HL-60/S4 treated with retinoic acid at 250 ng/mL for 4 days and 3 days (cell line): ENCODE data around the gene KCNH1.

Source experiments
- in situ Hi-C: fragments of 300-500 bp; cut with MboI; formaldehyde crosslinking; loops from 2 replicates; pipeline ENCODE4 v1.7.0; 2022; ENCODE audit warnings: low sequenced_read_pairs

Gene KCNH1

GRCh38 chr1:211133836-211134669 lies at the start of gene KCNH1:
Gene KCNH1 (minus strand): TSS chr1:211134148. CDS start chr1:211133945, 203 bp downstream.
- in situ Hi-C loops = no loop called here

- in situ Hi-C loops = no loop called here
These were observed 48.8 kb upstream of the KCNH1 start for GRCh38 chr1:211182746-211183145.

GRCh38 chr1:211174375-211174774 lies 40.4 kb upstream of the KCNH1 start:
- in situ Hi-C loops = no loop called here

- in situ Hi-C loops = no loop called here
These were observed 38.7 kb upstream of the KCNH1 start for GRCh38 chr1:211172657-211173056.

- in situ Hi-C loops = no loop called here
These were observed 35.4 kb upstream of the KCNH1 start for GRCh38 chr1:211169353-211169752.

- in situ Hi-C loops = no loop called here
These were observed 24.9 kb upstream of the KCNH1 start for GRCh38 chr1:211158866-211159265.

- in situ Hi-C loops = no loop called here
These were observed 21.1 kb upstream of the KCNH1 start for GRCh38 chr1:211155040-211155439.

- in situ Hi-C loops = no loop called here
These were observed 20.0 kb upstream of the KCNH1 start for GRCh38 chr1:211153932-211154331.

GRCh38 chr1:211148366-211148765 lies 14.4 kb upstream of the KCNH1 start:
- in situ Hi-C loops = no loop called here

GRCh38 chr1:211145944-211146343 lies 12.0 kb upstream of the KCNH1 start:
- in situ Hi-C loops = no loop called here

- in situ Hi-C loops = no loop called here
These were observed 1.5 kb upstream of the KCNH1 start for GRCh38 chr1:211135342-211135950.

- in situ Hi-C loops = no loop called here
These were observed 534 bp downstream of the KCNH1 start for GRCh38 chr1:211133393-211133835.

GRCh38 chr1:211132721-211133392 lies 1.1 kb downstream of the KCNH1 start:
- in situ Hi-C loops = no loop called here

- in situ Hi-C loops = no loop called here
These were observed 4.2 kb downstream of the KCNH1 start for GRCh38 chr1:211129776-211130175.

- in situ Hi-C loops = no loop called here
These were observed 6.8 kb downstream of the KCNH1 start for GRCh38 chr1:211127166-211127565.

GRCh38 chr1:211126622-211127021 lies 7.3 kb downstream of the KCNH1 start:
- in situ Hi-C loops = no loop called here

- in situ Hi-C loops = no loop called here
These were observed 15.4 kb downstream of the KCNH1 start for GRCh38 chr1:211118407-211119102.

- in situ Hi-C loops = no loop called here
These were observed 19.5 kb downstream of the KCNH1 start for GRCh38 chr1:211114446-211114845.

- in situ Hi-C loops = no loop called here
These were observed 20.4 kb downstream of the KCNH1 start for GRCh38 chr1:211113566-211113965.

- in situ Hi-C loops = no loop called here
These were observed 22.6 kb downstream of the KCNH1 start for GRCh38 chr1:211111351-211111750.

GRCh38 chr1:211101481-211101880 lies 32.5 kb downstream of the KCNH1 start:
- in situ Hi-C loops = no loop called here
